ENCODE results near the gene DCX. TPM values are rescaled to one million over a fixed set of nuclear protein-coding genes. Genes with fewer than 3 reads are reported as not detected.

DCX gene
- total RNA-seq, 4 donors from 2014 or later: not detected

GRCh38 chrX:111268506-111268905 lies 143.5 kb downstream of the DCX start:
- no peaks in the 10 kb centered on the region for H3K9me3 ChIP-seq

DNA sequence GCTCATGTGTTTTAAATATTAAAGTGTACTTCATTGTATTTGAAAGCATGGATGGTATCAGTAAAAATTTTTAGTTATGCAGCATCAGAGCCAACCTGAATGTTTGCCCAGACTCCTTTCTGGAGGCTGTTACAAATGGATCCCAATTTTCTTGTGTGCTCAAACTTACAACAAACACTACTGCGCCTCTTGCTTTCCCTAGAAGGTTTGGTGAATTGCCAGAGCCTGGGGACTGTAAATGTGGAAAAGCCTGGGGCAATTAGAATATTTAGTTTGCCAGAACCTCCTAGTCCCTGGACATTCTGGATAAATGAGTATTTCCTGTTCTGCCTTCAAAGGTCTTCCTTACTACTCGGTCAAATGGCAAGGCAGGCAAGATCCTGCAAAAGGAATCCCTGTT lies 146.5 kb downstream of the DCX start:
- WGBS, 2 donors (ENCODE audit: low coverage in 1 of 2): 61% methylated on average over 2 of the region's 2 CpGs; no CpG with 5 or more reads in 1 of the 2 donors
- in situ Hi-C loops (cut with MboI; ENCODE audit: low pct_ligation_motif_present in 1 of 4, low pct_unique_long_range_greater_than_20kb in 1 of 4, low sequenced_read_pairs in 3 of 4): no loop called here
- H3K9me3 ChIP-seq: no peaks in the 10 kb centered on the region
- no peak for TF ChIP-seq POLR2A (IDR thresholded peaks at IDR 0.05)
- TF ChIP-seq POLR2AphosphoS5 (IDR thresholded peaks at IDR 0.05): no peak
- TF ChIP-seq EP300 (IDR thresholded peaks at IDR 0.05; ENCODE audit: low read depth): no peak
- no peak for TF ChIP-seq CTCF (IDR thresholded peaks at IDR 0.05)
- H3K36me3 ChIP-seq: no peaks in the 10 kb centered on the region
- no peak for DNase-seq
- no peaks in the 10 kb centered on the region for H3K27me3 ChIP-seq
- intact Hi-C loops (cut with DNase I; ENCODE audit: low total_unique reads): no loop called here
- no peaks in the 10 kb centered on the region for H3K4me1 ChIP-seq
- no peak overlapping the region for H3K27ac ChIP-seq
- H3K4me3 ChIP-seq: no peak overlapping the region

More at GRCh38 chrX:111268506-111268905, 143.5 kb downstream of the DCX start:
- Histone ChIP-seq H3K36me3 (no peaks in the 10 kb centered on the region), H3K4me1 (no peaks in the 10 kb centered on the region), H3K4me3 (no peak overlapping the region), H3K27me3 (no peaks in the 10 kb centered on the region), H3K27ac (no peak overlapping the region)
- DNase-seq: no peak
- no peak for TF ChIP-seq POLR2A (IDR thresholded peaks at IDR 0.05)
- no peak for TF ChIP-seq EP300 (IDR thresholded peaks at IDR 0.05; ENCODE audit: low read depth)
- no peak for TF ChIP-seq POLR2AphosphoS5 (IDR thresholded peaks at IDR 0.05)
- no peak for TF ChIP-seq CTCF (IDR thresholded peaks at IDR 0.05)
- intact Hi-C loops (cut with DNase I; ENCODE audit: low total_unique reads): no loop called here
- WGBS, 2 donors (ENCODE audit: low coverage in 1 of 2): 31 to 34% methylated on average over 2 of the region's 2 CpGs
- in situ Hi-C loops (cut with MboI; ENCODE audit: low pct_ligation_motif_present in 1 of 4, low pct_unique_long_range_greater_than_20kb in 1 of 4, low sequenced_read_pairs in 3 of 4): no loop called here

DNA sequence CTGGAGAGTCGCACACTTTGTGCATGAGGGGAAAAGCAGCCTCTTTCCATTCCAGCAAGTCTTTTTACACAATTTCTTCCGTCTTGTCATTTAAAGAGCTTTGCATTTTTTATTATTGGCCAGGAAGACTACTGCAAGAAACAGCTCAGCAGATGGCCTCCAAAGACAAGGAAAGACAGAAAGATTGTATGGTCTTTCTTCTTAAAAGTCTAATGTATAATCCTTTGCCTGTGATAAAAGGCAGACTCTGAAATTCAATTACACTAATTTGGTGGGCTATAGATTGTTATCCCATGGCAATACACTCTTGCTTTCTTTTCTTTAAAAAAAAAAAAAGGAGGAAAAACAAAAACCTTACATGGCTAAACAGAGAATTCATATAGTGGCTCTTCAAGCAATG lies 147.6 kb downstream of the DCX start:
- no peaks in the 10 kb centered on the region for H3K27me3 ChIP-seq
- H3K27ac ChIP-seq: no peak overlapping the region
- in situ Hi-C loops (cut with MboI; ENCODE audit: low pct_ligation_motif_present in 1 of 4, low pct_unique_long_range_greater_than_20kb in 1 of 4, low sequenced_read_pairs in 3 of 4): no loop called here
- no peaks in the 10 kb centered on the region for H3K36me3 ChIP-seq
- no peaks in the 10 kb centered on the region for H3K9me3 ChIP-seq
- no peak for DNase-seq
- intact Hi-C loops (cut with DNase I; ENCODE audit: low total_unique reads): no loop called here
- TF ChIP-seq EP300 (IDR thresholded peaks at IDR 0.05; ENCODE audit: low read depth) (no peak), CTCF (IDR thresholded peaks at IDR 0.05) (no peak), POLR2AphosphoS5 (IDR thresholded peaks at IDR 0.05) (no peak), POLR2A (IDR thresholded peaks at IDR 0.05) (no peak)
- no peak overlapping the region for H3K4me3 ChIP-seq
- no peaks in the 10 kb centered on the region for H3K4me1 ChIP-seq
- 54 to 60% methylated on average over 1 to 2 of the region's 2 CpGs for WGBS, 2 donors (ENCODE audit: low coverage in 1 of 2)

DNA sequence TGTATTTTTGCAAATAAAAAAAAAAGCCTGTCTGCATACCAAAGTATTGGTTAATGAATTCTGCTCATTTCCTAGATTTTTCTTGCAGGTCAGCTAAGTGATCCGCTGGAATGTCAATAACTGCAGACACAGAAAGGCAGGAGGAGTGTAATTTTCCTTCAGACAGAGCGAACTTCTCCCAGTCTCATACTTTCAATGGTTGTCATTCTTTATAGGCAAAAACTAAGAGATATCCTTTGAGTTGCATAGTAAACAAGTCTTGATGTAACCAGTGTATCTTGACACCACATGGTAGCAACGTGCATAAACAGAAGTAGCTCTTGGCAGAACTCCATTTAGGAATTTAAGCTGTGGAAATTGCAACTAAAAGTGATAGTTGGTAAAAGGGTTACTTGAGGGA lies 149.9 kb downstream of the DCX start:
- no peak for DNase-seq
- TF ChIP-seq POLR2AphosphoS5 (IDR thresholded peaks at IDR 0.05): no peak
- no peak for TF ChIP-seq POLR2A (IDR thresholded peaks at IDR 0.05)
- in situ Hi-C loops (cut with MboI; ENCODE audit: low pct_ligation_motif_present in 1 of 4, low pct_unique_long_range_greater_than_20kb in 1 of 4, low sequenced_read_pairs in 3 of 4) (no loop called here), intact Hi-C loops (cut with DNase I; ENCODE audit: low total_unique reads) (no loop called here)
- H3K27me3 ChIP-seq: no peaks in the 10 kb centered on the region
- 46% methylated on average over 3 of the region's 3 CpGs; no CpG with 5 or more reads in 1 of the 2 donors for WGBS, 2 donors (ENCODE audit: low coverage in 1 of 2)
- H3K36me3 ChIP-seq: no peaks in the 10 kb centered on the region
- H3K4me1 ChIP-seq: no peaks in the 10 kb centered on the region
- H3K4me3 ChIP-seq: no peak overlapping the region
- H3K27ac ChIP-seq: no peak overlapping the region
- no peaks in the 10 kb centered on the region for H3K9me3 ChIP-seq

GRCh38 chrX:111260451-111260850 lies 151.5 kb downstream of the DCX start:
- in situ Hi-C loops (cut with MboI; ENCODE audit: low pct_ligation_motif_present in 1 of 4, low pct_unique_long_range_greater_than_20kb in 1 of 4, low sequenced_read_pairs in 3 of 4) (no loop called here), intact Hi-C loops (cut with DNase I; ENCODE audit: low total_unique reads) (no loop called here)
- no peaks in the 10 kb centered on the region for H3K9me3 ChIP-seq
- no peak overlapping the region for H3K27ac ChIP-seq
- no peak for DNase-seq
- H3K27me3 ChIP-seq: no peaks in the 10 kb centered on the region
- 44% methylated on average over 3 of the region's 3 CpGs; no CpG with 5 or more reads in 1 of the 2 donors for WGBS, 2 donors (ENCODE audit: low coverage in 1 of 2)
- H3K4me3 ChIP-seq: no peak overlapping the region
- TF ChIP-seq POLR2AphosphoS5 (IDR thresholded peaks at IDR 0.05) (no peak), CTCF (IDR thresholded peaks at IDR 0.05) (no peak), POLR2A (IDR thresholded peaks at IDR 0.05) (no peak), EP300 (IDR thresholded peaks at IDR 0.05; ENCODE audit: low read depth) (no peak)
- no peaks in the 10 kb centered on the region for H3K36me3 ChIP-seq
- no peaks in the 10 kb centered on the region for H3K4me1 ChIP-seq
